HCT116 (cell line): Measurements from ENCODE around the gene RBMX. TPM values are rescaled to one million over a fixed set of nuclear protein-coding genes. Genes with fewer than 3 reads are reported as not detected.

Experiments used
- ATAC-seq: fragments of 200-7000 bp; cut with Tn5 transposase; 2 replicates; pipeline ENCODE4 v1.9.1; 2020; ENCODE audit warnings: mild to moderate bottlenecking, moderate library complexity
- BruUV-seq: library from RNA; stranded (reverse); fragments of 400-500 nt; replicated peaks from 2 replicates; lab custom pipeline; 2021; lab: Mats Ljungman, UMichigan
- CTCF ChIA-PET: fragments of 300-600 bp; sonication (Branson Sonifier 250); formaldehyde crosslinking; loops from one replicate; lab custom pipeline; 2021; ENCODE audit warnings: antibody characterized with exemption; lab: Charles Lee
- POLR2A ChIA-PET: fragments of 300-600, 350-600 bp; sonication (Branson Sonifier 250); formaldehyde crosslinking; loops from one replicate; lab custom pipeline; 2021; ENCODE audit warnings: antibody characterized with exemption; lab: Charles Lee
- RAD21 ChIA-PET, 2 experiments: fragments of 300-600 bp; sonication (Branson Sonifier 250); formaldehyde crosslinking; loops; one replicate each; lab custom pipeline; 2023; ENCODE audit warnings: low total read pairs in 2 of 2; ENCODE audit not compliant: uncharacterized antibody in 2 of 2, unreplicated experiment in 2 of 2, low non-redundant PET in 1 of 2; lab: Charles Lee
- DNase-seq: peaks from one replicate; pipeline ENCODE4 v3.0.0-alpha.2; 2010; ENCODE audit warnings: low read depth, low spot score
- H2AFZ ChIP-seq: fragments of 200-600 bp; shearing (Covaris generic), sonication (generic); 2 replicates; pipeline ENCODE4 v1.6.1; 2017; ENCODE audit warnings: low read depth, mixed run types, mixed read lengths, antibody characterized with exemption, low read length; ENCODE audit not compliant: poor library complexity, severe bottlenecking
- H3K27ac ChIP-seq: 2 replicates; pipeline ENCODE4 v1.5.1; 2012; ENCODE audit warnings: low read depth, low read length
- H3K27me3 ChIP-seq: fragments of 200-600 bp; sonication (generic); 2 replicates; pipeline ENCODE4 v1.6.1; 2016; ENCODE audit warnings: mixed run types, low read length, mixed read lengths; ENCODE audit not compliant: insufficient read depth
- H3K36me3 ChIP-seq, 2 experiments: fragments of 200-500 bp in 1 of 2; fragments of 200-600 bp in 1 of 2; sonication (Bioruptor generic) in 1 of 2; sonication (generic) in 1 of 2; 2 replicates each; pipeline versions ENCODE4 v1.5.1 to v1.6.1; 2014 to 2016; ENCODE audit warnings: low read length in 2 of 2, inconsistent platforms in 1 of 2, mixed read lengths in 1 of 2, mixed run types in 1 of 2; ENCODE audit not compliant: insufficient read depth in 2 of 2, control insufficient read depth in 1 of 2
- H3K4me1 ChIP-seq, 2 experiments: fragments of 200-600 bp in 1 of 2; sonication (generic) in 1 of 2; 2 replicates each; pipeline versions ENCODE4 v1.5.1 to v1.6.1; 2012 to 2017; ENCODE audit warnings: low read length in 2 of 2, inconsistent platforms in 1 of 2, mild to moderate bottlenecking in 1 of 2, mixed read lengths in 1 of 2, mixed run types in 1 of 2, moderate library complexity in 1 of 2; ENCODE audit not compliant: insufficient read depth in 2 of 2, control insufficient read depth in 1 of 2
- H3K4me2 ChIP-seq: fragments of 200-600 bp; sonication (generic); 2 replicates; pipeline ENCODE4 v1.6.1; 2017; ENCODE audit warnings: mixed run types, low read length, mixed read lengths
- H3K4me3 ChIP-seq, 2 experiments: fragments of 200-600 bp in 1 of 2; sonication (generic) in 1 of 2; replicated peaks in 1 of 2; 2 replicates each; pipeline ENCODE4 v1.5.1; 2011 to 2016; ENCODE audit warnings: low read length in 2 of 2, control low read depth in 1 of 2, low read depth in 1 of 2, mild to moderate bottlenecking in 1 of 2, mixed read lengths in 1 of 2, mixed run types in 1 of 2
- H3K79me2 ChIP-seq: fragments of 200-600 bp; sonication (generic); 2 replicates; pipeline ENCODE4 v1.6.1; 2017; ENCODE audit warnings: mild to moderate bottlenecking, mixed run types, low read length, moderate library complexity, mixed read lengths; ENCODE audit not compliant: insufficient read depth
- H3K9ac ChIP-seq: fragments of 200-600 bp; sonication (generic); 2 replicates; pipeline ENCODE4 v1.6.1; 2016; ENCODE audit warnings: low read length, mixed read lengths
- H3K9me2 ChIP-seq: fragments of 200-600 bp; sonication (generic), shearing (Covaris generic); 2 replicates; pipeline ENCODE4 v1.6.1; 2017; ENCODE audit warnings: mixed run types, mild to moderate bottlenecking, moderate library complexity; ENCODE audit not compliant: insufficient read depth
- H3K9me3 ChIP-seq, 2 experiments: fragments of 200-500 bp in 1 of 2; fragments of 200-600 bp in 1 of 2; sonication (Bioruptor generic) in 1 of 2; sonication (generic) in 1 of 2; 2 replicates each; pipeline ENCODE4 v1.6.1; 2014 to 2017; ENCODE audit warnings: low read length in 2 of 2, mixed read lengths in 2 of 2, inconsistent platforms in 1 of 2, low read depth in 1 of 2, mild to moderate bottlenecking in 1 of 2, mixed run types in 1 of 2, moderate library complexity in 1 of 2; ENCODE audit not compliant: control insufficient read depth in 1 of 2, insufficient read depth in 1 of 2
- H4K20me1 ChIP-seq: fragments of 200-600 bp; sonication (generic), shearing (Covaris generic); 2 replicates; pipeline ENCODE4 v1.6.1; 2017; ENCODE audit warnings: mixed run types, mild to moderate bottlenecking, moderate library complexity; ENCODE audit not compliant: insufficient read depth
- ATF3 ChIP-seq: IDR thresholded peaks from 2 replicates; pipeline ENCODE4 v1.6.1; 2012
- CBX3 ChIP-seq: IDR thresholded peaks from 2 replicates; pipeline ENCODE4 v1.6.1; 2012; ENCODE audit warnings: low read depth
- CTCF ChIP-seq, 3 experiments: fragments of 200-600 bp in 1 of 3; sonication (generic) in 1 of 3; IDR thresholded peaks in 2 of 3; conservative IDR thresholded peaks in 1 of 3; 2 replicates each; pipeline ENCODE4 v1.5.1; 2012 to 2017; ENCODE audit warnings: low read depth in 2 of 3, low read length in 2 of 3, antibody characterized with exemption in 1 of 3, borderline replicate concordance in 1 of 3, control low read depth in 1 of 3, mild to moderate bottlenecking in 1 of 3, mixed read lengths in 1 of 3, mixed run types in 1 of 3, moderate library complexity in 1 of 3; ENCODE audit not compliant: insufficient read depth in 1 of 3
- ELF1 ChIP-seq: IDR thresholded peaks from 2 replicates; pipeline ENCODE4 v1.6.1; 2012; ENCODE audit warnings: low read depth, borderline replicate concordance
- EZH2 ChIP-seq: fragments of 200-600 bp; sonication (generic); IDR thresholded peaks from 2 replicates; pipeline ENCODE4 v1.6.1; 2017; ENCODE audit warnings: antibody characterized with exemption, mixed run types
- FOSL1 ChIP-seq: IDR thresholded peaks from 2 replicates; pipeline ENCODE4 v1.6.1; 2012; ENCODE audit warnings: low read depth
- JUND ChIP-seq: IDR thresholded peaks from 2 replicates; pipeline ENCODE4 v1.6.1; 2012
- MAX ChIP-seq: IDR thresholded peaks from 2 replicates; pipeline ENCODE4 v1.6.1; 2012
- POLR2A ChIP-seq: IDR thresholded peaks from 2 replicates; pipeline ENCODE4 v1.7.0; 2011; ENCODE audit warnings: borderline replicate concordance; ENCODE audit not compliant: insufficient read depth, insufficient read length; ENCODE audit errors: extremely low read depth
- POLR2AphosphoS5 ChIP-seq: IDR thresholded peaks from 2 replicates; pipeline ENCODE4 v1.6.1; 2011; ENCODE audit warnings: mild to moderate bottlenecking, low read depth, low read length, moderate library complexity
- RAD21 ChIP-seq: IDR thresholded peaks from 2 replicates; pipeline ENCODE4 v1.6.1; 2012; ENCODE audit warnings: low read depth, mild to moderate bottlenecking
- SIN3A ChIP-seq: IDR thresholded peaks from 2 replicates; pipeline ENCODE4 v1.6.1; 2012; ENCODE audit warnings: low read depth
- SP1 ChIP-seq: IDR thresholded peaks from 2 replicates; pipeline ENCODE4 v1.6.1; 2012; ENCODE audit warnings: low read depth
- TCF7L2 ChIP-seq: IDR thresholded peaks from 2 replicates; pipeline ENCODE4 v1.7.0; 2011; ENCODE audit warnings: borderline replicate concordance, inconsistent platforms; ENCODE audit not compliant: insufficient read depth, insufficient read length; ENCODE audit errors: extremely low read depth
- YY1 ChIP-seq: IDR thresholded peaks from 2 replicates; pipeline ENCODE4 v1.6.1; 2011; ENCODE audit warnings: low read length, low read depth, moderate library complexity, mild to moderate bottlenecking; ENCODE audit not compliant: insufficient replicate concordance; ENCODE audit errors: extremely low read depth
- ZBTB33 ChIP-seq: IDR thresholded peaks from 2 replicates; pipeline ENCODE4 v1.6.1; 2011; ENCODE audit warnings: mild to moderate bottlenecking, low read length, moderate library complexity; ENCODE audit not compliant: insufficient replicate concordance; ENCODE audit errors: extremely low read depth
- ZFX ChIP-seq: fragments of 450-650 bp; IDR thresholded peaks from 2 replicates; pipeline ENCODE4 v1.6.1; 2017
- intact Hi-C: fragments of 100-400 bp; cut with micrococcal nuclease; formaldehyde crosslinking; loops from 2 replicates; pipeline ENCODE4 v1.10.0; 2022
- total RNA-seq: library from RNA; stranded (reverse); gene quantifications from one replicate; pipeline ENCODE4 v1.2.1, GENCODE V29; 2021; ENCODE audit not compliant: unreplicated experiment

RBMX gene
- total RNA-seq, 1 experiment from 2014 or later, result 267 TPM

- H3K4me3 ChIP-seq, result no peak overlapping the region
- H3K4me1 ChIP-seq, result no peaks in the 10 kb centered on the region
- no peak overlapping the region for H3K4me2 ChIP-seq
- no peak overlapping the region for H3K27ac ChIP-seq
- ChIA-PET RAD21 (no interaction called here), CTCF (no interaction called here), POLR2A (no interaction called here)
- H3K79me2 ChIP-seq, result peaks cover 37% of the 10 kb centered on the region
- H3K9me3 ChIP-seq, result no peaks in the 10 kb centered on the region
- no peaks in the 10 kb centered on the region for H3K9me2 ChIP-seq
- TF ChIP-seq MAX (no peak), POLR2AphosphoS5 (no peak), SIN3A (no peak), EZH2 (no peak), ATF3 (no peak), JUND (no peak), FOSL1 (no peak)
- no peaks in the 10 kb centered on the region for H3K27me3 ChIP-seq
- DNase-seq (no peak), ATAC-seq (no peak)
- H3K9ac ChIP-seq, result no peak overlapping the region
- no TSS peak for BruUV-seq
- H2AFZ ChIP-seq, result no peak overlapping the region
- intact Hi-C loops, result no loop called here
- peaks cover 11% of the 10 kb centered on the region; the same call in 1 of the 2 replicates for H4K20me1 ChIP-seq
- H3K36me3 ChIP-seq, result peaks cover 8 to 19% of the 10 kb centered on the region in 2 experiments; a peak in 3 of 4 replicates
These were observed 16.7 kb downstream of the RBMX start for GRCh38 chrX:136863826-136864225.

- no TSS peak for BruUV-seq
- Histone ChIP-seq H3K79me2 (peaks cover 24% of the 10 kb centered on the region; the same call in 1 of the 2 replicates), H3K9me2 (no peaks in the 10 kb centered on the region), H3K27me3 (no peaks in the 10 kb centered on the region), H3K9me3 (no peaks in the 10 kb centered on the region), H3K4me2 (no peak overlapping the region), H3K9ac (no peak overlapping the region), H2AFZ (no peak overlapping the region), H3K36me3 (peaks cover 6 to 9% of the 10 kb centered on the region in 2 experiments; a peak in 3 of 4 replicates), H3K27ac (no peak overlapping the region), H3K4me3 (no peak overlapping the region), H3K4me1 (no peaks in the 10 kb centered on the region), H4K20me1 (peaks cover under 1% of the 10 kb centered on the region; the same call in 1 of the 2 replicates)
- CTCF ChIA-PET, result no interaction called here
- intact Hi-C loops, result no loop called here
- no peak for ATAC-seq
- POLR2A ChIA-PET, result no interaction called here
- RAD21 ChIA-PET, result no interaction called here
- no peak for DNase-seq
- TF ChIP-seq SP1, result no peak
- no peak for TF ChIP-seq ZBTB33
- no peak for TF ChIP-seq ZFX
- no peak for TF ChIP-seq TCF7L2
- no peak for TF ChIP-seq YY1
- no peak for TF ChIP-seq RAD21
- no peak for TF ChIP-seq POLR2A
- TF ChIP-seq SIN3A, result no peak
- no peak for TF ChIP-seq ELF1
- TF ChIP-seq ATF3, result no peak
- no peak for TF ChIP-seq EZH2
- no peak for TF ChIP-seq CBX3
- TF ChIP-seq CTCF (IDR thresholded peaks at IDR 0.05 in 2 of 3, conservative IDR thresholded peaks at IDR 0.05 in 1 of 3; ENCODE audit: borderline replicate concordance in 1 of 3, insufficient read depth in 1 of 3, low read depth in 2 of 3, low read length in 2 of 3), result no peak
These were observed 18.0 kb downstream of the RBMX start for GRCh38 chrX:136862546-136862945.
